GM12891 (cell line): ENCODE data around the gene CARTPT.

ENCODE experiments used
- POLR2A ChIP-seq: IDR thresholded peaks from 2 replicates; pipeline ENCODE4 v1.6.1; 2011; ENCODE audit warnings: low read depth, low read length, control low read depth
- POLR2AphosphoS5 ChIP-seq: IDR thresholded peaks from 2 replicates; pipeline ENCODE4 v1.6.1; 2011; ENCODE audit warnings: low read depth, low read length, control low read depth
- SPI1 ChIP-seq: IDR thresholded peaks from 2 replicates; pipeline ENCODE4 v1.6.1; 2011; ENCODE audit warnings: low read depth, low read length, control low read depth

DNA sequence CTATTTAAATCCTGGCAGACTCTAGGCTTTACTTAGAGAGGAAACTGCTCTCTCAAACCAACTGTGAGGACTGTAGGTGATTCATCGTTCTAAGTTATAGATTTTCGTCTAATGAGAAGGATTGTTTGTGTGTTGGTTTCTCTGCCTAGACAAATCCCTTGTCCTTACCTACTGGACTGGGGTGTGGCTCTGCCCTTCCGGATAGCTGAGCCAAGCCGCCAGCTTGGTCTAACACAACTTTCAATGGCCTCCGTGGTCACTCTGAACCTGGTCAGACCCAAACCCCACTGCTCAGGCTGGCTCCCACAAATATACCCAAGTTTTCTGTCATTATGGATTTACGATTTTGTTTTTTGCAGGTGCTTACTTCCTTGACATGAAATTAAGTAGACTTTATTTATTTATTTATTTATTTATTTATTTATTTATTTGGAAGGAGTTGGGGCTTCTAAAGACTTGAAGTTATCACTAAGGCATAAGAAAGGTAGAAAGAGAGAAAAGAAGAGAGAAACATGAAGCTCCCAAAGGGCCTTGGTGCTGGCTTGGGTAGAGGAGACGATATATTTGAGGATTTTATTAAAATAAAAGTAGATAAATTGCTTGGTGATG lies 19.0 kb downstream of the CARTPT start:
- no peak for TF ChIP-seq SPI1
- TF ChIP-seq POLR2A = no peak
- TF ChIP-seq POLR2AphosphoS5 = no peak
